IPS DF 6.9 (cell line): ENCODE measurements around the gene FAIM.
"Not testable (repeated sequence)": the region's sequence is repeated elsewhere in the genome, so short reads cannot be mapped to it uniquely, and the experiment has no call there.

Experiments
- DNase-seq: peaks from one replicate; pipeline ENCODE4 v3.0.0-alpha.2; 2013; ENCODE audit warnings: low read depth, low spot score
- H3K27ac ChIP-seq: one replicate; pipeline ENCODE4 v1.5.1; 2013; ENCODE audit warnings: low read length, control low read depth
- H3K27me3 ChIP-seq: 2 replicates; pipeline ENCODE4 v1.6.1; 2013; ENCODE audit warnings: mild to moderate bottlenecking, low read length; ENCODE audit not compliant: control insufficient read depth, insufficient read depth
- H3K36me3 ChIP-seq: 2 replicates; pipeline ENCODE4 v1.6.1; 2013; ENCODE audit warnings: low read length; ENCODE audit not compliant: control insufficient read depth, insufficient read depth
- H3K4me1 ChIP-seq: 2 replicates; pipeline ENCODE4 v1.6.1; 2013; ENCODE audit warnings: low read length; ENCODE audit not compliant: control insufficient read depth, insufficient read depth
- H3K4me3 ChIP-seq: 2 replicates; pipeline ENCODE4 v1.5.1; 2013; ENCODE audit warnings: mild to moderate bottlenecking, low read length
- H3K9me3 ChIP-seq: 2 replicates; pipeline ENCODE4 v1.6.1; 2013; ENCODE audit warnings: low read length, inconsistent platforms; ENCODE audit not compliant: control insufficient read depth, insufficient read depth
- WGBS: extraction: QIAGEN DNeasy Blood & Tissue Kit; methylation state at CpG from one replicate; pipeline ENCODE4 v1.1.7; 2013; ENCODE audit warnings: mixed read lengths, missing lambda C conversion rate; ENCODE audit not compliant: insufficient read length, insufficient coverage; 5-methylcytosine and 5-hydroxymethylcytosine counted together

FAIM gene

GRCh38 chr3:138608322-138609135 lies at the start of gene FAIM:
Gene FAIM, plus strand, starts transcription at chr3:138608771. Its CDS starts 10,956 bp downstream, at chr3:138619727.
- H3K9me3 ChIP-seq = no peaks in the 10 kb centered on the region
- peaks cover 1% of the 10 kb centered on the region; the same call in 1 of the 2 replicates for H3K27me3 ChIP-seq
- no peak for DNase-seq
- H3K4me1 ChIP-seq = no peaks in the 10 kb centered on the region
- no peak within 1 kb of the TSS for H3K27ac ChIP-seq
- no CpG with 5 or more reads among the region's 68 CpGs for WGBS
- no peaks in the 10 kb centered on the region for H3K36me3 ChIP-seq
- H3K4me3 ChIP-seq = peak within 1 kb of the TSS; percentile 61; the same call in 1 of the 2 replicates

- Histone ChIP-seq H3K9me3 (no peaks in the 10 kb centered on the region), H3K4me1 (no peaks in the 10 kb centered on the region), H3K4me3 (no peak overlapping the region), H3K27me3 (no peaks in the 10 kb centered on the region), H3K36me3 (no peaks in the 10 kb centered on the region), H3K27ac (no peak overlapping the region)
- DNase-seq = no peak
- no CpG with 5 or more reads among the region's 4 CpGs for WGBS
Measured at GRCh38 chr3:138559134-138559533, 49.4 kb upstream of the FAIM start.

GRCh38 chr3:138560501-138560900 lies 48.1 kb upstream of the FAIM start:
- Histone ChIP-seq H3K27ac (no peak overlapping the region), H3K27me3 (no peaks in the 10 kb centered on the region), H3K36me3 (no peaks in the 10 kb centered on the region), H3K4me1 (no peaks in the 10 kb centered on the region), H3K4me3 (no peak overlapping the region), H3K9me3 (no peaks in the 10 kb centered on the region)
- no peak for DNase-seq
- no CpG with 5 or more reads among the region's 6 CpGs for WGBS

DNA sequence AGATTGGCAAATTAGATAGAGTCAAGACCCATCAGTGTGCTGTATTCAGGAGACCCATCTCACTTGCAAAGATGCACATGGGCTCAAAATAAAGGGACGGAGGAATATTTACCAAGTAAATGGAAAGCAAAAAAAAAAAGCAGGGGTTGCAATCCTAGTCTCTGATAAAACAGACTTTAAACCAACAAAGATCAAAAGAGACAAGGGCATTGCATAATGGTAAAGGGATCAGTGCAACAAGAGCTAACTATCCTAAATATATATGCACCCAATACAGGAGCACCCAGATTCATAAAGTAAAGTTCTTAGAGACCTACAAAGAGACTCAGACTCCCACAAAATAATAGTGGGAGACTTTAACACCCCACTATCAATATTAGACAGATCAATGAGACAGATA lies 45.7 kb upstream of the FAIM start:
- WGBS = no CpG with 5 or more reads among the region's 1 CpG
- H3K36me3 ChIP-seq, H3K27me3 ChIP-seq, H3K27ac ChIP-seq, DNase-seq, H3K4me3 ChIP-seq, H3K4me1 ChIP-seq, H3K9me3 ChIP-seq: not testable (repeated sequence)

DNA sequence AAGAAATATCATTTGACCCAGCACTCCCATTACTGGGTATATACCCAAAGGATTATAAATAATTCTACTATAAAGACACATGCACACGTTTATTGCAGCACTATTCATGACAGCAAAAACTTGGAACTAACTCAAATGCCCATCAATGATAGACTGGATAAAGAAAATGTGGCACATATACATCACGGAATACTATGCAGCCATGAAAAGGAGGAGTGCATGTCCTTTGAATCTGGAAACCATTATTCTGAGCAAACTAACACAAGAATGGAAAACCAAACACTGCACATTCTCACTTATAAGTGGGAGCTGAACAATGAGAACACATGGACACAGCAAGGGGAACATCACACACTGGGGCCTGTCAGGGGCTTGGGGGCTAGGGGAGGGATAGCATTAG lies 42.3 kb upstream of the FAIM start:
- H3K27ac ChIP-seq, H3K9me3 ChIP-seq, H3K4me1 ChIP-seq, H3K4me3 ChIP-seq, DNase-seq, H3K27me3 ChIP-seq, H3K36me3 ChIP-seq: not testable (repeated sequence)
- WGBS = no CpG with 5 or more reads among the region's 2 CpGs

DNA sequence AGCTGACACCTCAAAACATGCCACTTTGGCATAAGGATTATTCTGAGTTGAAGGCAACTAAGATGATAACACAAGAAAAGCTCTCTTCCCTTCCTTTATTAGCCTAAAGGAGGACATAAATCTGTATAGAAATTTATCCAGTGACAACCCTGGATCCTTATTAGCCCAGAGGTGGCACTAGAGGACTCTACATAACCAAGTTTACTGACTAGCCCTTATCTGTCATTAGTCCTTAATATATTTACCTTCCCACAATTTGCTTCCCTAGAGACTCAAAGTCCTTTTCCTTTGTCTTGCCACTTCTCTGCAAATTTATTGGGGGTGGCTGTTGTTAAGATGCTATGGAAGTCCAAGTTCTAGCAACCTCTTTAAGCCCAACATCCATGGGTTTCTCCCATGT lies 41.2 kb upstream of the FAIM start:
- DNase-seq = no peak
- H3K9me3 ChIP-seq = no peaks in the 10 kb centered on the region
- no peaks in the 10 kb centered on the region for H3K36me3 ChIP-seq
- H3K27me3 ChIP-seq = no peaks in the 10 kb centered on the region
- H3K4me3 ChIP-seq = no peak overlapping the region
- H3K27ac ChIP-seq = no peak overlapping the region
- no peaks in the 10 kb centered on the region for H3K4me1 ChIP-seq

GRCh38 chr3:138569090-138569489 lies 39.5 kb upstream of the FAIM start:
- Histone ChIP-seq H3K27ac (no peak overlapping the region), H3K4me3 (no peak overlapping the region), H3K9me3 (peaks cover 2% of the 10 kb centered on the region; the same call in 1 of the 2 replicates), H3K27me3 (no peaks in the 10 kb centered on the region), H3K36me3 (no peaks in the 10 kb centered on the region), H3K4me1 (no peaks in the 10 kb centered on the region)
- no CpG with 5 or more reads among the region's 2 CpGs for WGBS
- no peak for DNase-seq

DNA sequence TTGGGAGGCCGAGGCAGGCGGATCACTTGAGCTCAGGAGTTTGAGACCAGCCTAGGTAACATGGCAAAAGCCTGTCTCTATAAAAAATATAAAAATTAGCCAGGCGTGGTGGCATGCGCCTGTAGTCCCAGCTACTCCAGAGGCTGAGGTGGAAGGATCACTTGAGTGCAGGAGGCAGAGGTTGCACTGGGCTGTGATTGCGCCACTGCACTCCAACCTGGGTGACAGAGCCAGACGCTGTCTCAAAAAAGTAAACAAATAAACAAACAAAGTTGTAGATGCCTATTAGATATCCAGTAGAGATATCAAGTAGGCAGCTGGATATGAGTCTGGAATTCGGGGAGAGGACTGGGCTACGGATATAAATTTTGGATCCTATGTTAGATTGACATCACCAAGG lies 38.9 kb upstream of the FAIM start:
- not testable (repeated sequence) for DNase-seq, H3K36me3 ChIP-seq, H3K27ac ChIP-seq, H3K27me3 ChIP-seq, H3K9me3 ChIP-seq, H3K4me3 ChIP-seq, H3K4me1 ChIP-seq
- WGBS = no CpG with 5 or more reads among the region's 8 CpGs

DNA sequence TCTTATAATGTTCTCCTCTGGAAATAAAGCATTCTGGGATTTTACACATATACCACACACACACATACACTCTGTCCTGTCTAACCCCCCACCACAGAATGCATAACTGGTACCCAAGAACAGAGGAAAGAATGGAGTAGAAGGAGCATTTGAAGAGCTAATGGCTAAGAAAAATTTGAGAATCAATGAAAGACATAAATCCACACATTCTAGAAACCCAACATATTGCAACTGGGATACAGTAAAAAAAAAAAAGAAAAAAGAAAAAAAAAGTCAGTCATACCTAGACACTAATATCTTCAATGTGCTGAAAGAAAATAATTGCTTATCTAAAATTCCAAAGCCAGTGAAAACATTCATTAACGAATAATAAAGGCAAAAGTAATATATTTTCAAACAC lies 35.4 kb upstream of the FAIM start:
- Histone ChIP-seq H3K4me1 (no peaks in the 10 kb centered on the region), H3K9me3 (peaks cover 3% of the 10 kb centered on the region; the same call in 1 of the 2 replicates), H3K27me3 (no peaks in the 10 kb centered on the region), H3K4me3 (no peak overlapping the region), H3K27ac (no peak overlapping the region), H3K36me3 (no peaks in the 10 kb centered on the region)
- no CpG with 5 or more reads among the region's 1 CpG for WGBS
- DNase-seq = no peak

- WGBS = no CpG with 5 or more reads among the region's 4 CpGs
Measured at GRCh38 chr3:138578141-138578540, 30.4 kb upstream of the FAIM start.

More at GRCh38 chr3:138578141-138578540, 30.4 kb upstream of the FAIM start:
- Histone ChIP-seq H3K27me3 (no peaks in the 10 kb centered on the region), H3K27ac (no peak overlapping the region), H3K4me3 (no peak overlapping the region), H3K36me3 (no peaks in the 10 kb centered on the region), H3K4me1 (peaks cover 5% of the 10 kb centered on the region; the same call in 1 of the 2 replicates), H3K9me3 (peaks cover 3% of the 10 kb centered on the region; the same call in 1 of the 2 replicates)
- DNase-seq = no peak
